ENCODE measurements around the gene HOXC6.

HOXC6 gene

DNA sequence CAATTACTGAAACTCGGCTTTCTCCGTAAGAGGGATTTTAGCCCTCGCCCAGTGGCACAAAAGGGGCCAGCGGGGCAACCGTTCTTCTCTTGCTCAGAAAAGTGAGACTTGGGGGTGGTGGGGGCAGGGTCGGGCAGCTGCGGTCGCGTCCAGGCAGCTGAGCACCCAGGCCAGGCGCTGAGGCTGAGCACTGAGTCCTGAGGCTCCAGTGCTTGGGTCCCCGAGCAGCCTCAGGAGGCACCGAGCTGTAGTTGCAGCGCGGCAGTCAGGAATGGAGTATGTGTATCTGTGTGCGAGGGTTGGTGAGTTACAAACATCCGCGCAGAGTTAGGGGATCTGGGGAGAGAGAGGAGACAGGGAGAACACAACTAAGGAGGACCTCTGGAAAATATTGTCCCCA, 4.1 kb upstream of the HOXC6 start:
- Histone ChIP-seq H3K4ac (ENCODE audit: low read length) (no peak overlapping the region), H3K23ac (ENCODE audit: low read depth, low read length, poor library complexity) (no peak overlapping the region), H2BK120ac (ENCODE audit: low read depth, low read length) (no peak overlapping the region), H3K4me3 (ENCODE audit: low read length in 2 of 2) (no peak overlapping the region), H4K8ac (ENCODE audit: low read depth, low read length) (no peak overlapping the region), H3K36me3 (replicated peaks in 1 of 2; ENCODE audit: control insufficient read depth in 2 of 2, insufficient read depth in 2 of 2, low read length in 2 of 2) (no peaks in the 10 kb centered on the region), H3K79me1 (ENCODE audit: low read depth, low read length) (no peaks in the 10 kb centered on the region), H3K9ac (ENCODE audit: low read depth, low read length, poor library complexity) (no peak overlapping the region), H2BK12ac (ENCODE audit: low read length) (no peak overlapping the region), H3K27me3 (ENCODE audit: control insufficient read depth in 3 of 3, insufficient read depth in 3 of 3, low read depth in 1 of 3, low read length in 3 of 3) (peaks cover 70 to 100% (median 97%) of the 10 kb centered on the region in 3 experiments), H2BK5ac (ENCODE audit: low read length) (no peak overlapping the region), H3K14ac (ENCODE audit: low read length) (no peak overlapping the region), H4K91ac (ENCODE audit: low read depth, low read length, poor library complexity) (no peak overlapping the region), H2BK15ac (ENCODE audit: low read length) (no peak overlapping the region), H3K18ac (ENCODE audit: low read length) (no peak overlapping the region), H3K4me2 (ENCODE audit: insufficient read depth, low read length, poor library complexity, severe bottlenecking) (no peak overlapping the region), H2AFZ (ENCODE audit: low read length) (no peak overlapping the region), H3K9me3 (replicated peaks in 1 of 2; ENCODE audit: control insufficient read depth in 2 of 2, insufficient read depth in 1 of 2, low read depth in 1 of 2, low read length in 2 of 2) (peaks cover 0 to 5% of the 10 kb centered on the region in 2 donors), H2AK5ac (ENCODE audit: low read depth, low read length) (no peak overlapping the region), H3K4me1 (ENCODE audit: control insufficient read depth in 2 of 2, insufficient read depth in 1 of 2, low read depth in 1 of 2, low read length in 2 of 2) (peaks cover 0 to 2% of the 10 kb centered on the region in 2 donors), H3K27ac (replicated peaks; ENCODE audit: low read length) (no peak overlapping the region)
- WGBS, 2 donors (ENCODE audit: extremely low coverage in 2 of 2, insufficient read length in 2 of 2, insufficient replicate concordance in 1 of 2): no CpG with 5 or more reads among the region's 17 CpGs
- DNase-seq (ENCODE audit: low spot score): no peak

- Histone ChIP-seq H2AFZ (ENCODE audit: low read length) (no peak overlapping the region), H3K23ac (ENCODE audit: low read depth, low read length, poor library complexity) (no peak overlapping the region), H3K27me3 (ENCODE audit: control insufficient read depth in 3 of 3, insufficient read depth in 3 of 3, low read depth in 1 of 3, low read length in 3 of 3) (peaks cover 70 to 100% (median 97%) of the 10 kb centered on the region in 3 experiments), H3K18ac (ENCODE audit: low read length) (no peak overlapping the region), H3K4ac (ENCODE audit: low read length) (no peak overlapping the region), H2BK120ac (ENCODE audit: low read depth, low read length) (no peak overlapping the region), H2BK5ac (ENCODE audit: low read length) (no peak overlapping the region), H3K14ac (ENCODE audit: low read length) (no peak overlapping the region), H2BK12ac (ENCODE audit: low read length) (no peak overlapping the region), H3K4me3 (ENCODE audit: low read length in 2 of 2) (no peak overlapping the region), H3K9ac (ENCODE audit: low read depth, low read length, poor library complexity) (no peak overlapping the region), H3K27ac (replicated peaks; ENCODE audit: low read length) (no peak overlapping the region), H4K91ac (ENCODE audit: low read depth, low read length, poor library complexity) (no peak overlapping the region), H3K4me2 (ENCODE audit: insufficient read depth, low read length, poor library complexity, severe bottlenecking) (no peak overlapping the region), H2AK5ac (ENCODE audit: low read depth, low read length) (no peak overlapping the region), H3K4me1 (ENCODE audit: control insufficient read depth in 2 of 2, insufficient read depth in 1 of 2, low read depth in 1 of 2, low read length in 2 of 2) (no peaks in the 10 kb centered on the region), H3K79me1 (ENCODE audit: low read depth, low read length) (no peaks in the 10 kb centered on the region), H4K8ac (ENCODE audit: low read depth, low read length) (no peak overlapping the region), H3K9me3 (replicated peaks in 1 of 2; ENCODE audit: control insufficient read depth in 2 of 2, insufficient read depth in 1 of 2, low read depth in 1 of 2, low read length in 2 of 2) (peaks cover 0 to 5% of the 10 kb centered on the region in 2 donors), H3K36me3 (replicated peaks in 1 of 2; ENCODE audit: control insufficient read depth in 2 of 2, insufficient read depth in 2 of 2, low read length in 2 of 2) (no peaks in the 10 kb centered on the region), H2BK15ac (ENCODE audit: low read length) (no peak overlapping the region)
- no peak for DNase-seq (ENCODE audit: low spot score)
- WGBS, 2 donors (ENCODE audit: extremely low coverage in 2 of 2, insufficient read length in 2 of 2, insufficient replicate concordance in 1 of 2): no CpG with 5 or more reads among the region's 5 CpGs
These were observed 3.5 kb upstream of the HOXC6 start for GRCh38 chr12:54024581-54025305.

DNA sequence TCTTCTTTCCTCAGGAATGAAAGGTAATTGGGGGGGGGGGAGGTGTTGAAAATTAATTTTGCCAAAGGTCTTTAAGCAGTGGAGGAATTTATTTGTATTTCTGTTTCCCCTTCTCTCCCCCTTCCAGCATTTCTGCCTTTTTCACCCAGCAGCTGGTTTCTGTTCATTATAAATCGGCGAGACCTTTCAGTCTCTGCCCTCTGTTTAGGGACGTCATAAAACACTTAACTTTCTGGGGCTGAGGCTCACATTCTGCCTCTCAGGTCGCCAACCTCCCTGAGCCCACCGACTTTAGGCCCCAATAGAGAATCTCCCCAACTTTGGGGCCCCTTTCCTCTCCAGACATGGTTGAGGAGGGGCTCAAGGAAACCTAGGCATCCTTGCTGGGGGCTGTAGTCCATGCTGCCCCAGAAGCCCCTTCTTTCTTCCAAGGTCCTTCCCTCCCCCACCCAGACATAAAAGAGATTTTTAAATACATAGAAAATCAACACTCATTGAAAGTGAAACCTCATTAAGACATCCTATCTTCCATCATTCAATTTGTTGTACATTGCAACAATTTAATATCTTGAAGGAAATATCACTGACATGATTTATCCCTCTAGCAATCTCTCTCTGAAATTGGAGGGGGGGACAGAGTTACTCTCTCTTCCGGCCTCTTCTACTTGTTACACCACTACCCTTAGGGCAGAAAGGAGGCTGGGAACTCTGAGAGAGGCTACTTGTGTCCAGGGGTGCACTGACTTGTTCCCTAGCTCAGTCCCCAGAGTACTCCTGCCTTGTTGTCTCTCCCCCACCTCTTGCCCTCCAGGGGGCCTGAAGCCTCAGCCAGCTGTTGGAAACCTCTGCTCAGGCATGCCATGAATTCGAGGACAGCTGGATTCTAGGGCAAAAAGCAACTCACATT, 2.5 kb upstream of the HOXC6 start:
- no peak overlapping the region for H2BK5ac ChIP-seq (ENCODE audit: low read length)
- no peak for DNase-seq (ENCODE audit: low spot score)
- no peak overlapping the region for H3K9ac ChIP-seq (ENCODE audit: low read depth, low read length, poor library complexity)
- H3K4me2 ChIP-seq (ENCODE audit: insufficient read depth, low read length, poor library complexity, severe bottlenecking): no peak overlapping the region
- no peak overlapping the region for H2AFZ ChIP-seq (ENCODE audit: low read length)
- no peak overlapping the region for H3K18ac ChIP-seq (ENCODE audit: low read length)
- H3K79me1 ChIP-seq (ENCODE audit: low read depth, low read length): no peaks in the 10 kb centered on the region
- no peak overlapping the region for H3K27ac ChIP-seq (replicated peaks; ENCODE audit: low read length)
- WGBS, 2 donors (ENCODE audit: extremely low coverage in 2 of 2, insufficient read length in 2 of 2, insufficient replicate concordance in 1 of 2): no CpG with 5 or more reads among the region's 7 CpGs
- no peak overlapping the region for H2BK120ac ChIP-seq (ENCODE audit: low read depth, low read length)
- no peak overlapping the region for H2BK15ac ChIP-seq (ENCODE audit: low read length)
- H3K27me3 ChIP-seq (ENCODE audit: control insufficient read depth in 3 of 3, insufficient read depth in 3 of 3, low read depth in 1 of 3, low read length in 3 of 3): peaks cover 70 to 100% (median 96%) of the 10 kb centered on the region in 3 experiments
- no peaks in the 10 kb centered on the region for H3K36me3 ChIP-seq (replicated peaks in 1 of 2; ENCODE audit: control insufficient read depth in 2 of 2, insufficient read depth in 2 of 2, low read length in 2 of 2)
- no peak overlapping the region for H2AK5ac ChIP-seq (ENCODE audit: low read depth, low read length)
- H2BK12ac ChIP-seq (ENCODE audit: low read length): no peak overlapping the region
- no peak overlapping the region for H3K4ac ChIP-seq (ENCODE audit: low read length)
- no peak overlapping the region for H4K8ac ChIP-seq (ENCODE audit: low read depth, low read length)
- no peak overlapping the region for H3K14ac ChIP-seq (ENCODE audit: low read length)
- no peak overlapping the region for H4K91ac ChIP-seq (ENCODE audit: low read depth, low read length, poor library complexity)
- H3K9me3 ChIP-seq (replicated peaks in 1 of 2; ENCODE audit: control insufficient read depth in 2 of 2, insufficient read depth in 1 of 2, low read depth in 1 of 2, low read length in 2 of 2): peaks cover 0 to 2% of the 10 kb centered on the region in 2 donors
- H3K4me1 ChIP-seq (ENCODE audit: control insufficient read depth in 2 of 2, insufficient read depth in 1 of 2, low read depth in 1 of 2, low read length in 2 of 2): no peaks in the 10 kb centered on the region
- H3K4me3 ChIP-seq (ENCODE audit: low read length in 2 of 2): no peak overlapping the region
- no peak overlapping the region for H3K23ac ChIP-seq (ENCODE audit: low read depth, low read length, poor library complexity)
